HAP-1 (cell line): ENCODE measurements around the gene INPP5D.

Experiments
- DNase-seq, 2 experiments: peaks; one replicate each; pipeline ENCODE4 v3.0.0-alpha.2; 2016 to 2020; ENCODE audit warnings: low spot score in 2 of 2
- H3K27me3 ChIP-seq: fragments of 250-450 bp; sonication (Bioruptor Pico); 2 replicates; pipeline ENCODE4 v1.5.1; 2020; ENCODE audit warnings: low read depth, mild to moderate bottlenecking, moderate library complexity
- H3K36me3 ChIP-seq: fragments of 250-450 bp; sonication (Bioruptor Pico); replicated peaks from 2 replicates; pipeline ENCODE4 v1.5.1; 2020; ENCODE audit warnings: mild to moderate bottlenecking
- H3K4me1 ChIP-seq: fragments of 250-450 bp; sonication (Bioruptor Pico); 2 replicates; pipeline ENCODE4 v1.5.1; 2020; ENCODE audit warnings: mild to moderate bottlenecking
- H3K4me3 ChIP-seq: fragments of 250-450 bp; sonication (Bioruptor Pico); 2 replicates; pipeline ENCODE4 v1.5.1; 2020; ENCODE audit warnings: mild to moderate bottlenecking, moderate library complexity
- H3K9me3 ChIP-seq: fragments of 250-450 bp; sonication (Bioruptor Pico); 2 replicates; pipeline ENCODE4 v1.5.1; 2020; ENCODE audit warnings: mild to moderate bottlenecking, moderate library complexity
- in situ Hi-C: fragments of 300-500 bp; cut with MboI; formaldehyde crosslinking; loops from 3 replicates; pipeline ENCODE4 v1.14.3; 2020; ENCODE audit warnings: low sequenced_read_pairs, inconsistent platforms, mixed read lengths

INPP5D gene

GRCh38 chr2:233256048-233256447 lies 195.9 kb downstream of the INPP5D start:
- in situ Hi-C loops: loop anchor here (10.0 kb wide), 1 partner anchor 651 kb away; no protein-coding TSS in a partner anchor
- peaks cover 59% of the 10 kb centered on the region for H3K36me3 ChIP-seq
- H3K27me3 ChIP-seq: no peaks in the 10 kb centered on the region
- H3K9me3 ChIP-seq: no peaks in the 10 kb centered on the region
- H3K4me3 ChIP-seq: no peak overlapping the region
- DNase-seq: no peak
- H3K4me1 ChIP-seq: peaks cover 6% of the 10 kb centered on the region
